Activated CD4-positive, CD25-positive, alpha-beta regulatory T cell treated with anti-CD3 and anti-CD28 coated beads, Interleukin-2, amount 50 U/mL, for 72 hours (primary cell): Measurements from ENCODE around the gene TRPV4.
"Not testable (repeated sequence)": the region's sequence is repeated elsewhere in the genome, so short reads cannot be mapped to it uniquely, and the experiment has no call there.

Experiments
- DNase-seq: peaks from one replicate; pipeline ENCODE4 v3.0.0; 2021

Gene TRPV4

GRCh38 chr12:109858764-109859163 is 25.6 kb upstream of the TRPV4 start:
- no peak for DNase-seq

GRCh38 chr12:109857715-109858114 is 24.5 kb upstream of the TRPV4 start:
- DNase-seq = no peak

GRCh38 chr12:109855377-109855776 is 22.2 kb upstream of the TRPV4 start:
- no peak for DNase-seq

DNA sequence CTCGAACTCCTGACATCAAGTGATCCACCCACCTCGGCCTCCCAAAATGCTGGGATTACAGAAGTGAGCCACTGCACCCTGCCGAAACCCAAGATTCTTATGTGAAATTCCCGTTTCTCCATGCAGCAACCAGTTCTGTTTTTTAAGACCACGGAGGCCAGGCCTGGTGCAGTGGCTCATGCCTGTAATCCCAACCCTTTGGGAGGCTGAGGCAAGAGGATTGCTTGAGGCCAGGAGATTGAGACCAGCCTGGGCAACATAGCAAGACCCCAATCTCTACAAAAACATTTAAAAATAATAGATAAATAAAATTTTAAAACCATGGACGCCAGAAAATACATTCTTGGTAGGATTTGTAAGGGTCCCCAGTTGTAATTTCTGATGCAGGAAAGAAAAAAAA is 17.3 kb upstream of the TRPV4 start:
- DNase-seq = not testable (repeated sequence)

GRCh38 chr12:109847142-109847735 is 14.0 kb upstream of the TRPV4 start:
- DNase-seq = no peak

GRCh38 chr12:109845824-109846205 is 12.6 kb upstream of the TRPV4 start:
- DNase-seq = no peak

- peak; percentile 97 for DNase-seq
Measured at GRCh38 chr12:109844983-109845823, 12.0 kb upstream of the TRPV4 start.

DNA sequence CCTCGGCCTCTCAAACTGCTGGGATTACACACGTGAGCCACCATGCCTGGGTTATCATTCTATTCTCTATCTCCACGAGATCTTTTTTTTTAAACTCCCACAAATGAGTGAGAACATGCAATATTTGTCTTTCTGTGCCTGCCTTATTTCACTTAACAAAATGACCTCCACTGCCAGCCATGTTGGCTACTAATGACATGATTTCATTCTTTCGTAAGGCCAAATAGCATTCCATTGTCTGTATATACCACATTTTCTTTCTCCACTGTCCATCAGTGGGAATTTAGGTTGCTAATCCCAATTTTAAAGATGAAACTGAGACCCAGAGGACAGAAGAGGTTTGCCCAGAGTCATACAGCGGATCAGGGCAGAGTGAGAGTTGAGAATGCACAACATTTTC is 10.9 kb upstream of the TRPV4 start:
- no peak for DNase-seq

DNA sequence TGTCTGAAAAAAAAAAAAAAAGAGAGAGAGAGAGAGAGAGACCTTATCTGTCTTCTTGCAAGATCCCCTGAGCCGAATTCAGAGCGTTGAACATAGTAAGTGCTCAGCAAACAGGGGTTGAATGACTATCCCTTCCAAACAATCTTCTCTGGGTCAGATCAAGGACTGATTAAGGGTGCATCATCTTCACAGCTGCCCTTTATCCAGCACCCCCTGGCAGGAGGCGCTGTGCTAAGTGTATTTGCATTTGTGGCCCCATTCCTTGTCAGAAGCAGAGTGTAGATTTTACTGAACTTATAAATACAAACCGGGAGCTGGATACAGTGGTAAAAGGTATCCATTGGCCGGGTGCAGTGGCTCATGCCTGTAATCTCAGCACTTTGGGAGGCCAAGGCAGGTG is 8.8 kb upstream of the TRPV4 start:
- no peak for DNase-seq

DNA sequence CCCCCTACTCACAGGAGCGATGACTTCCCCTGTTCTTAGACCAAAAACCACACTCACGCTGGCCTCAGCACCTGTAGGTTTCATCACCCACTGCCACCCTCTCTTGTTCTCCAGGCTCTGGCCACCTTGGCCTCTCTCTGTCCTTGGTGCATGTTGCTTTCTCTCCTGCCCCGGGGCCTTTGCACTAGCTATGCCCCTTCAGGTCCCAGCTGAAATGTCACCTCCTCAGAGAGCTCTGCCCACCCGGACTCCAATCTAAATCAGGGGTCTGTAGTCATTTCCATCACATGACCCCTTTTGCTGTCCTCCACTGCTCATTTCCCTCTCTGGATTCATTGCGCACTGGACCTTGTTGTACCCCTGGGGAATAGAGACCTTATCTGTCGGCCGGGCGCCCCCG is 8.2 kb upstream of the TRPV4 start:
- DNase-seq = no peak

DNA sequence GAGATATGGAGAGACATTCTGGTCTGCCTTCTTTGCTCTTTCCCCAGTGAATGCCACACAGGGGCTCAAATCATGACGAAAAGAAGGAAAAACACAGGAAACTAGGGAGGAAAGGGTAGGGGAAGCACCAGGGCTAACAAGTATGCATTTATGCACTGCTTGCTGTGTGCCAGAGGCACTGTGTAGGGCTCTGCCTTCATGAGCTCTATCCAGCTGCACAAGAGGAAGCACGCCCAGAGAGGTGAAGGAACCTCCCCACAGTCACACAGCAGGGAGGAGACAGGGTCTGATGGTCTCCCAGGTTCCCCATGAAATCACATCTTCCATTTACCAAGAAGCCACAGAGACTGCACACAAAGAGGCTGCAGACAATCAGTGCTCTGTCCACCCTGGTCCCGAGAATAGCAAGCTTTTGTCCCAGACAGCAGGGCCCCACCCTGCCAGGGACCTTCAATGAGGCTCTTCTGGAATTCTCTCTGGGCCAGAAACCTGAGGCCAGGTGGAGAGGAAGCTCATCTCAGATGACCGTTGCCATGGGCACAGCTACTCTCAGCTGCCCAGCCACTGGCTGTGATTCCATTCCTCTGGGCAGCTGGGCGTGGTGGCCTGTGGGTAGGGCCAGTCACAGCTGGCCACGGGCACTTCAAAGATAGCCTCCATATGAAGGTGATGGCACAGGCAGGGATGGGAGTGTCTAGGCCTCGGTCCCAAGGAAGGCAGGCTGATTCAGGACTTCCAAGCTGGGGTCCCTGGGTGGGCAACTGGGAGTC is 7.3 kb upstream of the TRPV4 start:
- DNase-seq = no peak

DNA sequence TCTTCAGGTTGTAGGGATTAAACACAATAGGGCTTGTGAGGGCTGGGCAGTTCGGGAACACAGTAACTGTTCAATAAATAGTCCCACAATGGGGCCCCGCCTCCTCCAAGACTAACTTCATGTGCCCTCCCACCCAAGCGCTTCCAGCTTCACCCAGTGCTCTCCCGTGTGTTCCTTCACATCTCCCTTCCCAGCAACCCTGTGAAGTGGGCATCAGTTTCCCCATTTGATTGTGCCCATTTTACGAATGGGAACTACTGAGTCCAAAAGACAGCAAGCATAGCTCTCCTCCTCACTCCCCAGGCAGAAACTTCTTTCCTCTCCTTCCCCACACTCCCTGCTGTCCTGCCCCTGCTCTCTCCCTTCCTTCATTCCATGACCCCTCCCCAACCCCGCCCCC is 6.2 kb upstream of the TRPV4 start:
- no peak for DNase-seq

DNA sequence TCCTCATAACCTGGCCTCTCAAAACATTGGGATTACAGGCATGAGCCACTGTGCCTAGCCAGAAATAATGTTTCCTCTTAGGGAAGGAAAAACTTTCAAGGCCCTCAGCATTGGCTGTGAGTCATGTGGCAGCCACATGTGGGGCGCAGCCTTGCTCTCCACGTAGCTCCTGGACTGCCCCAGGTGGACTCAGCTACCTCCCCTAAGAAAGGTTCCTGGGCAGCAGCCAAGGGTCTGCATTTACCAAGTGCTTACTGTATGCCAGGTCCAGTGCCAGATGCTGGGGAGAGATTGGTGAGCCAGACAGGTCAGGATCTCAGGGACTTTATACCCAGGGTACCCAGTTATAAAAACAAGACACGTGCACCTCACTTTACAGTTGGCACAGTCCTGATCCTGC is 3.7 kb upstream of the TRPV4 start:
- no peak for DNase-seq

DNA sequence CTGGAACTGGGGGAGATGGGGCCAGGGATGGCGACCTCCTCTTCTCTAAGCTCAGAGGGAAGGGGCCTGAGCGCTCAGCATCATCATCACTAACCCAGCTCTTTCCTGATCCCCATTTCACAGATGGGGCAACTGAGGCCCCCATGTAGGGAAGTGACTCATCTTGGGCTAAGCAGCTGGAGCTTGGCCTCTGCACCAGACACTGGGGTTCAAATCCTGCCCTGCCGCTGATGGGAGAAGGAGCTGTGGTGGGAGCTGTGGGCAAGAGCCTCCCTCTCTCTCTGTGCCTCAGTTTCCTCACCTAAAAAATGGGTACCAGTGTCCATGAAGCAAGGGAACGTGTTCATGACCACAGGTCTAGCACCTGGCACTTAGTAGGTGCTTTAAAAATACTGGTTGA is 2.6 kb upstream of the TRPV4 start:
- no peak for DNase-seq

DNA sequence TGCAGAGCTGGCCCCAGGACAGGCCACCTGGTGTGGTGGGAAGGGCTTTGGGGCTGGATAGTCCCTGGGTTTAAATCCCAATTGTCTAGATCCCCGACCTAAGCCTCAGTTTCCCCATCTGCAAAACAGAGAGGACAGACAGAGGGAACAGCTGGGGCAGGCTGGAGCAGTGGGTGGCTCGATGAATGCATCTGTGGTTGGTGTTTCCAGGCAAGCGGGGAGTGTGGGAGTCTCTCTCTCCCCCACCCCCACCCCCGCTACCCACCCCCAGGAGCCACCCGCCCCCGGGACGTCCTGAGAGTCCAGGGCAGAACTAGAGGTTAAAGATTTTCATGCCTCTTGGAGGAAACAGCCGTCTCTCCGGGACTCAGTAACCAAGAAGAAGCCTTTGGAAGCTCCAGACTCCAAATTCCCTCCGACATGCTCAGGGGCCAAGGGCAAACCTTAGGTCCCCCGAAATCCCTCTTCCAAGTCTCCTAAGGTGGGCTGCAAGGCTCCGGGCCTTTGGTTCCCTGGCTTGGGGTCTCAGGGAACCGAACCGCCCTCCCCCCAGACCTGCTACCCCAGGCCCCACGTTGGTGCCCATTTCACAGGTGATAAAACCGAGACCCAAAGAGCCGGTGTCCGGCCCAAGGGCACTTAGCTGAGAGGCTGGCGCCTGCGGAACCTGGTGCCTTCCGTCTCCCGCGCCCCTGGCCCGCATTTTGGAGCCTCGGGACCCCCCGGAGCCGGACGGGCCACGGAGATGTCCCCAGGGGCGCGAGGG is 474 bp downstream of the TRPV4 start:
- DNase-seq = no peak

GRCh38 chr12:109831929-109832328 is 1.3 kb downstream of the TRPV4 start:
- no peak for DNase-seq

DNA sequence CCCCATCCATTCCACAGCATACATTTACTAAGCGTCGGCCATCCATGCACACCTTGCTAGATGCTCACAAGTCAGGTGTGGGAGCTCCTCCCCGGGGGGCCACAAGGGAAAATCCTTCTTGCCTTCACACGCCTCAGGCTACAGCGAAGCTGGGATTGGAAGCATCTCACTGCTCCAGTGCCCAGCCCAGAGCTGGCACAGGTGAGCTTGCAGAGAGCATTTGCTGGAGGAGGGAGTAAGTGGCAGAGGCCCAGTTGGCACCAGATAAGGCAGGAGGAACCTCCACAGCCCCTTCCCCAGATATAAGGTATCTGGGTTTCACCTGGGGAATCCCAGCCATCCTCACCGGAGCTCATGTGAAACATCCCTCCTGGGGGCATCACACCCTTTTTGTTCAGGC is 1.8 kb downstream of the TRPV4 start:
- no peak for DNase-seq

DNA sequence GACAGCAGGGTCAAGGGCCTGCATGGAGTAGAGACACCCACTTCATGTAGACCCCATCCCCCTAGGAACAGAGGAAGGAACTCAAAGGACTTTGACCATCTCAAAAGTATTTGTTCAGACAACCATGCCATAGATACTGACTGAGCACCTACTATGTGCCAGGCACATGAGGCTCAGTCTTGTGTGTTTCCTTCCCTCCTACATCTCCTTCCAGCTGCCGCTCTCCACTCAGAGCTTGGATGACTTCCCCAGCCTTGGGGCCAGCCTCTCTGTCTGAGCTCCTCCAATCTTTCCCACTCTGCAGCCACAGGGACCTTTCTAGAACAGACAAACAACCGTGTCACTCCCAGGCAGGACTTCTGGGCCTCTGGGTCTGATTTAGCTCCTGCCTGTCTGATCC is 2.5 kb downstream of the TRPV4 start:
- no peak for DNase-seq

DNA sequence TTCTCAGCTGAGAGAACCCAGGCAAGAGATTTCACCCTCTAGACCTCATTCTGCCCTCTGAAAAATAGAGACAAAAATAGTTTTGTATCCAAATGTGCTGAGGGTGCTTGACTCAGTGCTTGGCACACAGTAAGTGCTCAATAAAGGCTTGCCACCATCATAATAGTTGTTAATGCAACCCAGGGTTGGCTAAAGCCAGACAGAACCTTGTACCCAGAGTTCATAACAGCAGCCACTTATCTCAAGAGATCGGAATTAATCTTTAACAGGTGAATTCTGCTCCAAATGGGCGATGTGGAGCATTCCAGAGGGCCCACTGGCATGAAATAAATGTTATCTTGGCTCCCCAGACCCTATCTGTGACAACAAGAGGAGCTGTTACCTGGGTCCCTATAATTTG is 2.9 kb downstream of the TRPV4 start:
- DNase-seq = no peak

- no peak for DNase-seq
Measured at GRCh38 chr12:109829667-109830066, 3.5 kb downstream of the TRPV4 start.

- DNase-seq = no peak
Measured at GRCh38 chr12:109828754-109829511, 4.3 kb downstream of the TRPV4 start.
